Coronary artery (tissue), 2 donors: ENCODE results near the gene THTPA.
A peak's percentile ranks its signal among the peaks of the same experiment; 100 is the strongest.

Experiments
- DNase-seq: peaks from one replicate; pipeline ENCODE4 v3.0.0-alpha.2; 2017; ENCODE audit warnings: low spot score
- H3K27ac ChIP-seq, 2 donors: fragments of 200-600 bp; sonication (generic); one replicate each; pipeline ENCODE4 v1.5.1; 2016 to 2019
- H3K4me3 ChIP-seq: fragments of 200-600 bp; sonication (generic); 2 replicates; pipeline ENCODE4 v1.5.1; 2016; ENCODE audit warnings: mild to moderate bottlenecking, moderate library complexity
- TF ChIP-seq, protein P1 (sequence below): fragments of 200-600 bp; sonication (generic); IDR thresholded peaks from one replicate; pipeline ENCODE4 v1.5.1; 2019; ENCODE audit warnings: antibody characterized with exemption

Gene THTPA, protein sequence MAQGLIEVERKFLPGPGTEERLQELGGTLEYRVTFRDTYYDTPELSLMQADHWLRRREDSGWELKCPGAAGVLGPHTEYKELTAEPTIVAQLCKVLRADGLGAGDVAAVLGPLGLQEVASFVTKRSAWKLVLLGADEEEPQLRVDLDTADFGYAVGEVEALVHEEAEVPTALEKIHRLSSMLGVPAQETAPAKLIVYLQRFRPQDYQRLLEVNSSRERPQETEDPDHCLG

DNA sequence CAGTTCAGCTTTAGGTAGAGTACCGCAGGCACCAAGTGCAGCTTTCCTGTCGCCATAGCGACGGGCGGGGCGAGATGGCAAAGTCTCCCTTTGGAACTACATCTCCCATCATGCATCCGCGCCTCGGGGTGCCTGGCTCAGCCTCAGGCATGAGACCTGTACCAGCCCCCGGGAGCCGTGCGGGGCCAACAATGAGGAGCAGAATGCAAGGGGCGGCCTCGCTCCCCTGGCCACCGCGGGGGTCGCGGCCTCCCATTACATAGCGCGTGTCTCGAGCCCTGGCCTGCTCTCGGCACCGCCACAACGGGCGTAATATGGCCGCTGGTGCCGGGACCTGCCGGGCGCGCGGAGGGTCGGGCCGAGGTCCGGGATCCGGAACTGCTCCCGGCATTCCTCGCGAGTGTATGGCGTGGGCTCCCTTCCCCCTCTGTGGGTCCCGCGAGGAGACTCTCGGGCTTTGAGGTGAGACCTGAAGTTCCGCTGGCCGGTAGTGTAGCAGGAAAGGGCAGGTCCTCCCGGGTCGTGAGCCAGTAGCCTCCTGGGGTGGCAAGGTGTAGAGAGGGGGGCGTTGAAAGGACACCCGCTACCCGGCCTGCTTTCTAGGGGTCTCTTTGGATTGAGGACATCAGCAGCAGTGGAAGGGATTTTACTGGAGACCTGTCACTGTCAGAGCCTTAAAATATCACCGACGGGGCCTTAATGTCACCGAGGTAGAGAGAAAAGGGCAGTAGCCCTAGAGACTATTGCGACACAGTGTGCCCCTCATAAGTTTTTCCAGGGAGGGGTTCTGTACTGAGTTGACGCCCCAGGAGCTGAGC is at the start of gene THTPA:
Gene THTPA, plus strand, starts transcription at position 390 of the 818 bp plus-strand sequence. CDS start 487 bp downstream, outside the sequence.
- H3K4me3 ChIP-seq, result peak within 1 kb of the TSS; percentile 100
- DNase-seq, result peak; percentile 94
- H3K27ac ChIP-seq, result peak within 1 kb of the TSS; percentile 95 to 100
- TF ChIP-seq, protein P1, sequence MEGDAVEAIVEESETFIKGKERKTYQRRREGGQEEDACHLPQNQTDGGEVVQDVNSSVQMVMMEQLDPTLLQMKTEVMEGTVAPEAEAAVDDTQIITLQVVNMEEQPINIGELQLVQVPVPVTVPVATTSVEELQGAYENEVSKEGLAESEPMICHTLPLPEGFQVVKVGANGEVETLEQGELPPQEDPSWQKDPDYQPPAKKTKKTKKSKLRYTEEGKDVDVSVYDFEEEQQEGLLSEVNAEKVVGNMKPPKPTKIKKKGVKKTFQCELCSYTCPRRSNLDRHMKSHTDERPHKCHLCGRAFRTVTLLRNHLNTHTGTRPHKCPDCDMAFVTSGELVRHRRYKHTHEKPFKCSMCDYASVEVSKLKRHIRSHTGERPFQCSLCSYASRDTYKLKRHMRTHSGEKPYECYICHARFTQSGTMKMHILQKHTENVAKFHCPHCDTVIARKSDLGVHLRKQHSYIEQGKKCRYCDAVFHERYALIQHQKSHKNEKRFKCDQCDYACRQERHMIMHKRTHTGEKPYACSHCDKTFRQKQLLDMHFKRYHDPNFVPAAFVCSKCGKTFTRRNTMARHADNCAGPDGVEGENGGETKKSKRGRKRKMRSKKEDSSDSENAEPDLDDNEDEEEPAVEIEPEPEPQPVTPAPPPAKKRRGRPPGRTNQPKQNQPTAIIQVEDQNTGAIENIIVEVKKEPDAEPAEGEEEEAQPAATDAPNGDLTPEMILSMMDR, result no peak

GRCh38 chr14:23512156-23512555 is 43.9 kb upstream of the THTPA start:
- no peak for DNase-seq
- no peak overlapping the region for H3K4me3 ChIP-seq
- H3K27ac ChIP-seq, result no peak overlapping the region

GRCh38 chr14:23513005-23513817 is 42.9 kb upstream of the THTPA start:
- H3K4me3 ChIP-seq, result no peak overlapping the region
- peak; percentile 57 for DNase-seq
- no peak overlapping the region for H3K27ac ChIP-seq
- TF ChIP-seq, protein P1, result no peak

More at GRCh38 chr14:23512156-23512555, 43.9 kb upstream of the THTPA start:
- TF ChIP-seq, protein P1, result no peak

DNA sequence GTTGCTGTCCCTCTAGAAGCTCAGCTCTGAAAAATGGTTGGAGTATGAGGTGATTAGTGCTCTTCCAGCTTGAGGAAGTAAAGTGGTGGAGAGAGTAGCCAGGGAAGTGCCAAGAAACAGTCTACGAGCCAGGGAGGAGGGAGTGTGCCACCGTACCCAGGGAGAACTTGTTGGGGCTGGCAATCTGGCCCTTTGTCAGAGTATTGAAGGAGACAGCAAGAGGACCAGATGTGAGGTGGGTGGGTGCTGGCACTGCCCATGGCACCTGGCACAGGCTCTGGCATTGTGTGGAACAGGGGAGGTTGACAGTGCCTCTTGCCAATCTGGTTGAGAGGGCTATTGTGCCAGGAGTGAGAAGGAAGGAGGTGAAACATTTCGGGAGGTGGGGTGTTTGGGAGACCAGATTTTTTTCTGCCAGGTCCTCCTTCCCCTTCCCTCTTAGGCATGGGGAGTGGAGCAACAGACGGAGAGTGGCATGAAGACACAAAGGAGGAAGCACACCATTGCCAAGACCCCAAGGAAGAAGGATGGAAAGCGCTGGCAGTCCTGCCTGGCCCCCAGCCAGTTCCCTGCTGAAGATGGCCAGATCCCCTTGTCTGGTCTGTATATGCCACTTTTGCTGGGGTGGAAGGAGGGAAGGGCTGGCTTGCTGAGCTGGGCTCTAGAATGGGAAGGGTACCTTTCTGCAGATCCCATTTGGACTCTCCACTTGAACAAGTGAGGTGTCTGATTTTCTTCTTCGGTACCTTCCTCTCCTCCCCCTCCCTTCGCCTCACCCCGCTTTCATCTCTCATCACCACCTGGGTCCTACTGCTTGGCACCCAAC is 42.0 kb upstream of the THTPA start:
- DNase-seq, result peak; percentile 63

DNA sequence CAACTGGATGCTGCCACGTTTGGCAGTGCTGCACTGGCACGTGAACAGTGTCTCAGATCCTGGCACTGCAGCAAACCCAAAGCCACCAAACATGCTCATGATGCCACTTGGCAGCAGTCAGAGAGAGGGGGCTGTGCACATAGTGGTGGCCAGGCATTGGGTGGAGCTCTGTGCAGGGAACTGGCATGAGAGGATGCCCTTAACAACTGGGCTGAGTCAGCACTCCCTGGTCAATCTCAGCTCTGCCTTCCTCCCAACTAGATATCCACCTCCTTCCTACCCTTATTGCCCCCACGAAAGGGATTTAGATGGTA is 41.5 kb upstream of the THTPA start:
- Histone ChIP-seq H3K4me3 (no peak overlapping the region), H3K27ac (no peak overlapping the region)
- DNase-seq, result peak; percentile 47

More for the DNA sequence above, 42.0 kb upstream of the THTPA start:
- no peak overlapping the region for H3K4me3 ChIP-seq
- H3K27ac ChIP-seq, result no peak overlapping the region
- TF ChIP-seq, protein P1, result no peak

More for the DNA sequence above, 41.5 kb upstream of the THTPA start:
- TF ChIP-seq, protein P1, result no peak
